Renal cortical epithelial cell (primary cell): Measurements from ENCODE around the gene S100A3. TPM values are rescaled to one million over a fixed set of nuclear protein-coding genes. Genes with fewer than 3 reads are reported as not detected.
"Not testable (repeated sequence)": the region's sequence is repeated elsewhere in the genome, so short reads cannot be mapped to it uniquely, and the experiment has no call there.

Source experiments
- DNase-seq: peaks from one replicate; pipeline ENCODE4 v3.0.0-alpha.2; 2011; ENCODE audit warnings: low read depth
- total RNA-seq: library from RNA; depleted of rRNA; stranded (reverse); fragments of >200 nt; gene quantifications from 2 replicates; pipeline ENCODE4 v1.2.3, GENCODE V29; 2014

The S100A3 gene
- total RNA-seq, 1 donor from 2014 or later: 5.2 TPM

DNA sequence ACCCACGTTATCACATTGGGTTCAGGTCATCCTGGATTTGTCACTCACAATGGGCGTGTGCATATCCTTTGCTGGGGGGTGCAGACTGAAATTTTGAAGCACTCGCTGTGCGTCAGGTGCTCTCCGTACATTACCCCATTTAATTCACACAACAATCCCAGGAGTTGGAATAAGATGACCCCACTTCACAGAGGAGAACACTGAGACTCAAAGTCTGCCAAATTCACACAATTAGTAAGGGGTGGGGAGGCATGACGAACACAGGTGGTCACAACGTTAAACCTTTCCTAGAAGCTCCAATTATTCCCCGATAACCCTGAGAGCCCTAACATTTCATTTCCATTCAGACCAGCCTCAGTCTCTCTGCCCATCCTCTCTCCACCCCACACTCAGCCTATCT is 20.4 kb upstream of the S100A3 start:
- DNase-seq: no peak

DNA sequence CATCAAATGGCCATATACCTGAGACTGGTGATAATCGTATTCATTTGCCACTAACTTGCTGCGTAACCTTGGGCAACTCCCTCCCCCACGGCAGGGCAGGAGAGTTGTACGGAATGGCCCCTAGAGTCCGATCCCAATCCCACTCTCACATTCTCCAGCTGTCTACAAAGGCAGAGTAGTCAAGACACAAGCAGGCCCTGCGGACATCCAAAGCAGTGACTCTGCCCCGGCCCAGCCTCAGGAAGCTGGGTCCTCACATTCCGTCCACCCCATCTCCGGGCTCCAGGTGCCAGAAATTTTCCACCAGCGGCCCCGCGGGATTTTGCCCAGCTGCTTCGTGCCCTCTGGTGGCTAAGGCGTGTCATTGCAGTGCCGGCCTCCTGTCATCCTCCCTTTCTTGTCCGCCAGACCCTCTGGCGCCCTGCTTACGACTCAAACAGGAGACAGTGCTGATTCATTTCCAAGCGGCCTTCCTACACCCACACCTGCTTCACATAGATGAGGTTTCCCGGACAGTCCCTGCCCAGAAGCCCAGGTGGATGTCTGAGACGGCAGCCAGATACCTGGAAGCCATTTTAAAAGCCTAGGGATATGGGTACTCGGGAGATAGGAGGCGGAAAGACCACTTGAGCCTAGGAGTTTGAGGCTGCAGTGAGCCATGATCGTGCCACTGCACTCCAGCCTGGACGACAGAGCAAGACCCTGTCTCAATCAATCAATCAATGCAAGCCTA is 19.5 kb upstream of the S100A3 start:
- peak; percentile 77 for DNase-seq

- DNase-seq: peak; percentile 95
Measured at GRCh38 chr1:153567621-153568366, 18.7 kb upstream of the S100A3 start.

- peak; percentile 97 for DNase-seq
Measured at GRCh38 chr1:153566414-153567371, 17.6 kb upstream of the S100A3 start.

GRCh38 chr1:153565529-153566374 is 16.7 kb upstream of the S100A3 start, which contains the start of gene S100A2:
TSS of gene S100A2 (minus strand) at chr1:153565844. CDS start at chr1:153563877, 1,967 bp downstream.
- peak; percentile 96 for DNase-seq

GRCh38 chr1:153563991-153564390 is 14.9 kb upstream of the S100A3 start:
- no peak for DNase-seq

DNA sequence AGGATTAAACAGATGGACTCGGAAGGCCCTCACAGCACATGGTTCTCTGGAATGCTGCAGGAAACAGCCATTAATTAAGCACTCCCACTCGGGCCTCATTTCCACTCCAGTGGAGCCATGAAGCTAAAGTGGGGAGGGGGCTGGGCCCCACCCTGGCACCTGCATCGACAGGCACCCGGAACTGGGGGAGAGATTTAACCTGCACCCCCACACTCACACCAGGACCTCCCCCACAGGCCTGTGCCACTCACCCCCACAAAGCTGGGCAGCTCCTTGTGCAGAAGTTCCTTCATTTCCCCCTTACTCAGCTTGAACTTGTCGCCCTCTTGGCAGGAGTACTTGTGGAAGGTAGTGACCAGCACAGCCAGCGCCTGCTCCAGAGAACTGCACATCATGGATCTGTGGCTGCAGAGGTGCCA is 14.4 kb upstream of the S100A3 start:
- no peak for DNase-seq

DNA sequence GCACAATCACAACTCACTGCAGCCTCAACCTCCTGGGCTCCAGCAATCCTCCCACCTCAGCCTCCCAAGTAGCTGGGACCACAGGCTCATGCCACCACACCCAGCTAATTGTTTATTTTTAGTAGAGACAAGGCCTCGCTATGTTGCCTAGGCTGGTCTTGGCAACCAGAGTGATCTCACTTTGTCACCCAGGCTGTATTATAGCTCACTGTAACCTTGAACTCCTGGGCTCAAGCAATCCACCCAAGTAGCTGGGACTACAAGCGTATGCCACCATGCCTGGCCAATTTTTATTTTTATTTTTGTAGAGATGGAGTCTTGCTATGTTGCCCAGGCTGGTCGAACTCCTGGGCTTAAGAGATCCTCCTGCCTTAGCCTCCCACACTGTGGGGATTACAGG is 13.0 kb upstream of the S100A3 start:
- DNase-seq: not testable (repeated sequence)

GRCh38 chr1:153561466-153561985 is 12.5 kb upstream of the S100A3 start:
- DNase-seq: no peak

DNA sequence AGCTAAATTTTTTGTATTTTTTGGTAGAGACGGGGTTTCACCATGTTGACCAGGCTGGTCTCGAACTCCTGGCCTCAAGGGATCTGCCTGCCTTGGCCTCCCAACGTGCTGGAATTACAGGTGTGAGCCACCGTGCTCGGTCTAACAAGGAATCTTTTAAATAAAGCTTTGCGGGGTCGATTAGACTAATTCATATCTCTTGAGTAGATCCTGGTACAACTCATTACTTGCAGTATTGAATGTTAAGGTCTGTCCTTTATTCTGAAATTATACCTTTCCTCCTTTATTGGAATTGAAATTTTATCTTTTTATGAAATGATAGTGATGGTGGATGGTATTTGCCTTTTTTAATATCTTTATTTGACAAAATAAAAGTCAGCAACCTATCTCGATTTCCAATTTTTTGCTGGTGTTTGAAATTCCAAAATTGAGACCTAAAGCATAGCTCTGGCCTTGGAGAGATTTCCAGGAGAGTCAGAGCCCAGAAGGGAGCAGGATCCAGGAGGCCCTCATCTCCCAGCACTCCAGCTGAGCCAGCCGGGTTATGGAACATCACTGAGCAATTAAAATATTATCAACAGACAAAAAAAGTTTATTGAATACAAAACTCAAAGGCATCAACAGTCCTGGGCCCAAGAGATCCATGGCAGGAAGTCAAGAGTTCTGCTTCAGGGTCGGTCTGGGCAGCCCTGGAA is 11.9 kb upstream of the S100A3 start:
- no peak for DNase-seq

DNA sequence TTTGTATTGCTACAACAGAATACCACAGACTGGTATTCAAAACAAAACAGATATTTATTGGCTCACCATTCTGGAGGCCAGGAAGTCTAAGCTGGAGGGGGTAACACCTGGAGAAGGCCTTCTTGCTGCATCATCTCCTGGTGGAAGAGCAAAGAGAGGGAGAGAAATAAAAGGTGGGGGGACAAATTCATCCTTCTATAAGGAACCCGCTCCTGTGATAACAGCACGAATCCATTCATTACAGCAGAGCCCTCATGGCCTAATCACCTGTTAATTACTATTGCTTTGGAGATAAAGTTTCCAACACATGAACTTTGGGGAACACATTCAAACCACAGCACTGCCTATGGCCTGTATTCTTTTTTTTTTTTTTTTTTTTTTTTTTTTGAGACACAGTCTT is 11.2 kb upstream of the S100A3 start:
- no peak for DNase-seq

- no peak for DNase-seq
Measured at GRCh38 chr1:153557877-153558276, 8.8 kb upstream of the S100A3 start.

GRCh38 chr1:153556348-153556747 is 7.3 kb upstream of the S100A3 start:
- no peak for DNase-seq

- DNase-seq: peak; percentile 56
Measured at GRCh38 chr1:153553830-153554541, 4.9 kb upstream of the S100A3 start.

DNA sequence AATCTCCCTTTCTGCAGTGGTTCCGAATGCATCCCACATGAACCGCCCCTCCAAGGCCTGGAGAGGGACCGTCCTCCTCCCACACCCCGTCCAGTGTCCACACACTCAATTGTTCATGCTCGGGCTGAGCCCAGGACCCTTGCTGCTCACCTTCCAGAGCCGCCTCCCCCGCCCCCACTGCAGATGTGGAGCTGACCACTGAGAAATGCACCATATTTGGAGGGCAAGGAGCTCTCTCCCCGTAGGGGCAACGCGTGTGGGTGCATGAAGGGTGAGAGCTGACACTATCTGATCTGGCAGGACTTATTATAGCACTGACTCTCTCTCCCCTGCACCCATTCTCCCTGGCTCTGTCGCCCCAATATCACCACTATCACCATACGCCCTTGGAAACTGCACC is 4.0 kb upstream of the S100A3 start:
- no peak for DNase-seq

- DNase-seq: no peak
Measured at GRCh38 chr1:153552335-153552734, 3.3 kb upstream of the S100A3 start.

- no peak for DNase-seq
Measured at GRCh38 chr1:153550827-153551500, 1.9 kb upstream of the S100A3 start.

GRCh38 chr1:153550398-153550758 is 1.3 kb upstream of the S100A3 start:
- no peak for DNase-seq
